Prostate gland (tissue), 2 donors: ENCODE results near the gene SOX5. TPM values are rescaled to one million over a fixed set of nuclear protein-coding genes. Genes with fewer than 3 reads are reported as not detected.

ENCODE experiments used
- DNase-seq: peaks from one replicate; pipeline ENCODE4 v3.0.0-alpha.2; 2019; ENCODE audit warnings: low spot score
- H3K27ac ChIP-seq, 2 donors: fragments of 200-600 bp; sonication (generic); 2 replicates each; pipeline ENCODE4 v1.5.1; 2017 to 2019
- H3K27me3 ChIP-seq: fragments of 200-600 bp; sonication (generic); replicated peaks from 2 replicates; pipeline ENCODE4 v1.5.1; 2019; ENCODE audit not compliant: insufficient read depth
- H3K36me3 ChIP-seq, 2 donors: fragments of 200-600 bp; sonication (generic); 1 replicate in 1 of 2; 2 replicates in 1 of 2; pipeline versions ENCODE4 v1.5.1 to v1.8.1; 2017 to 2019
- H3K4me1 ChIP-seq: fragments of 200-600 bp; sonication (generic); replicated peaks from 2 replicates; pipeline ENCODE4 v1.5.1; 2019
- H3K4me3 ChIP-seq, 2 donors: fragments of 200-600 bp; sonication (generic); 2 replicates each; pipeline ENCODE4 v1.5.1; 2017 to 2019
- H3K9me3 ChIP-seq: fragments of 200-600 bp; sonication (generic); 2 replicates; pipeline ENCODE4 v1.5.1; 2017
- POLR2A ChIP-seq: fragments of 450-650 bp; IDR thresholded peaks from one replicate; pipeline ENCODE4 v1.6.1; 2016; ENCODE audit warnings: antibody characterized with exemption, mild to moderate bottlenecking
- POLR2AphosphoS5 ChIP-seq: sonication (generic); formaldehyde crosslinking; IDR thresholded peaks from one replicate; pipeline ENCODE4 v1.6.1; 2017; ENCODE audit warnings: antibody characterized with exemption
- WGBS: methylation state at CpG from one replicate; pipeline ENCODE4 v1.1.5; 2018; 5-methylcytosine and 5-hydroxymethylcytosine counted together
- intact Hi-C: fragments of 100-400 bp; cut with DNase I; formaldehyde crosslinking; loops from one replicate; pipeline ENCODE4 v1.14.2; 2022
- total RNA-seq, 2 donors: library from RNA; depleted of rRNA; stranded (reverse); fragments of >200 nt; gene quantifications; one replicate each; pipeline ENCODE4 v1.1.0, GENCODE V29; 2016
- TF ChIP-seq, protein P1 (sequence below), 4 experiments: fragments of 200-600 bp in 2 of 4; fragments of 450-650 bp in 2 of 4; sonication (generic) in 2 of 4; IDR thresholded peaks; 1 replicate in 3 of 4; 2 replicates in 1 of 4; pipeline ENCODE4 v1.5.1; 2016 to 2019; ENCODE audit warnings: antibody characterized with exemption in 4 of 4, mild to moderate bottlenecking in 2 of 4, moderate library complexity in 2 of 4

SOX5 gene
- total RNA-seq, 2 donors from 2014 or later, result 3.7 to 7.8 TPM

DNA sequence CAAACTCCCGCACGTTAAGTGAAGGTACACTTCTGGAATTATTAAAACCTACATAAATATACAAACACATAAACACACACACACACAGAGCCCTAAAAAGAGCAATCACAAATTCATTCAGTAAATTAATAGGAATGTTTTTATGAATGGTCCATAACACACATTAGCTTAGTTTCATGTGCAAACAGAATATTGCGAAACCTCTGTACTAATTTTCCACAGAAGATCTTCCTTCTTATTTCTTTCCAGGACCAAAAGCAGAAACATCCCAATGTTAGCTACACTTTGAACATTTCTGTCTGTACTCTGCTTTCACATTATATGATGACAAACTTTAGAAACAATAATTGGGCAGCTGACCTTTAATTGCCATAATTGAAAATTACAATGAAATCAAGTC lies 101.6 kb downstream of the SOX5 start:
- Histone ChIP-seq H3K4me1 (no peaks in the 10 kb centered on the region), H3K27me3 (no peaks in the 10 kb centered on the region), H3K9me3 (no peaks in the 10 kb centered on the region), H3K36me3 (no peaks in the 10 kb centered on the region), H3K27ac (no peak overlapping the region), H3K4me3 (no peak overlapping the region)
- WGBS, result 89% methylated on average over 3 of the region's 3 CpGs
- DNase-seq, result no peak
- intact Hi-C loops, result no loop called here
- no peak for TF ChIP-seq POLR2AphosphoS5
- TF ChIP-seq, protein P1, sequence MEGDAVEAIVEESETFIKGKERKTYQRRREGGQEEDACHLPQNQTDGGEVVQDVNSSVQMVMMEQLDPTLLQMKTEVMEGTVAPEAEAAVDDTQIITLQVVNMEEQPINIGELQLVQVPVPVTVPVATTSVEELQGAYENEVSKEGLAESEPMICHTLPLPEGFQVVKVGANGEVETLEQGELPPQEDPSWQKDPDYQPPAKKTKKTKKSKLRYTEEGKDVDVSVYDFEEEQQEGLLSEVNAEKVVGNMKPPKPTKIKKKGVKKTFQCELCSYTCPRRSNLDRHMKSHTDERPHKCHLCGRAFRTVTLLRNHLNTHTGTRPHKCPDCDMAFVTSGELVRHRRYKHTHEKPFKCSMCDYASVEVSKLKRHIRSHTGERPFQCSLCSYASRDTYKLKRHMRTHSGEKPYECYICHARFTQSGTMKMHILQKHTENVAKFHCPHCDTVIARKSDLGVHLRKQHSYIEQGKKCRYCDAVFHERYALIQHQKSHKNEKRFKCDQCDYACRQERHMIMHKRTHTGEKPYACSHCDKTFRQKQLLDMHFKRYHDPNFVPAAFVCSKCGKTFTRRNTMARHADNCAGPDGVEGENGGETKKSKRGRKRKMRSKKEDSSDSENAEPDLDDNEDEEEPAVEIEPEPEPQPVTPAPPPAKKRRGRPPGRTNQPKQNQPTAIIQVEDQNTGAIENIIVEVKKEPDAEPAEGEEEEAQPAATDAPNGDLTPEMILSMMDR (IDR thresholded peaks at IDR 0.05), result no peak
- TF ChIP-seq POLR2A, result no peak

DNA sequence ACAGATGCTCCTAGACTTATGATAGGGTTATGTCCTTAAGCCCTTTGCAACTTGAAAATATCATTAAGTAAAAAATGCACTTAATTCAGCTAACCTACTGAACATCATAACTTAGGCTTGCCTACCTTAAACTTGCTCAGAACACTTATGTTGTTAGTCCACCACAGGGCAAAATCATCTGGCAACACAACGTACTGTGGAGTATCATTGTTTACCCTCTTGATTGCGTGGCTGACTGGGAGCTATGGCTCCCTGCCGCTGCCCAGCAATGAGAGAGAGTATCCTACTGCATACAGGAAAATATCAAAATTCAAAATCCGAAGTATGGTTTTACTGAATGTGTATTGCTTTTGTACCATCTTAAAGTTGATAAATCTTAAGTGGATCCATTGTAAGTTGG lies 105.5 kb downstream of the SOX5 start:
- Histone ChIP-seq H3K4me1 (no peaks in the 10 kb centered on the region), H3K36me3 (no peaks in the 10 kb centered on the region), H3K9me3 (no peaks in the 10 kb centered on the region), H3K27me3 (no peaks in the 10 kb centered on the region), H3K27ac (no peak overlapping the region), H3K4me3 (no peak overlapping the region)
- TF ChIP-seq, protein P1 (IDR thresholded peaks at IDR 0.05), result no peak
- TF ChIP-seq POLR2A, result no peak
- TF ChIP-seq POLR2AphosphoS5, result no peak
- WGBS, result 94% methylated on average over 4 of the region's 4 CpGs
- intact Hi-C loops, result no loop called here
- DNase-seq, result no peak

DNA sequence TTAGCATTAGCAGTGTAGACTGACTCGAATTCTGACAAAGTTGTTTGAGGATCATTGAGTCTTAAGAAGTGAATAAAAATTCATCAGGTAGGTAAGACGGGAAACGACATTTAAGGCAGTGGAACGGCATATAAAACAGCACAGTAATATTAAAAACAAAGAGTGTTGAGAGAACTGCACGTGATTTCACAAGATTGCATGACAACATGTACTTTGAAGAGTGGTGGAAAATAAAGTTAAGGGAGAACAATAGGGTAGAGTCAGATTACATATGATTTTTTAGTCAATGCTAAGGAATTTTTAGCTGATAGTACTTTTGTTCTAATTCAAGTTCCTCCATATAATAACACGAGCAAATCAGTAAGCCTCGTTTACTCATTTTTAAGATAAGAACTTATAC lies 115.4 kb downstream of the SOX5 start:
- intact Hi-C loops, result no loop called here
- WGBS, result 73% methylated on average over 7 of the region's 7 CpGs

DNA sequence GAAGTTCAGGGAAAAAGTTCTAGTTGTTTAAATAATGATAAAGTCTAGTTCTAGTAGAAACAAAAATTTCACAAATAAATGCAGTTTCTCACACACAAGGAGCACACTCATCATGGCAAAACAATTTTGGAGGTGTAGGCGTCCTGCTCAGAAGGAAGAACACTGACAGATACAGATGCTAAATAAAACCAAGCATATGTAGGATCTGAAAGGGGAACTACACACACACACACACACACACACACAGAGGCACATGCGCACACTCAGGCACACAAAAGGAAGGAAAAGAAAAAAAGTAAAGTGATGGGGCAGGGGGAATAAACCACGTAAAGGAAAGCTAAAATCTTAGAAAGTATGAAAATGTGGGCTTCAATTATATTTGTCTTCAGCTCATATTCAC lies 117.7 kb downstream of the SOX5 start:
- no peak for DNase-seq

More for the DNA sequence above, 115.4 kb downstream of the SOX5 start:
- Histone ChIP-seq H3K36me3 (no peaks in the 10 kb centered on the region), H3K9me3 (no peaks in the 10 kb centered on the region), H3K27me3 (no peaks in the 10 kb centered on the region), H3K4me3 (no peak overlapping the region), H3K27ac (no peak overlapping the region), H3K4me1 (no peaks in the 10 kb centered on the region)
- no peak for DNase-seq
- TF ChIP-seq POLR2A (no peak), POLR2AphosphoS5 (no peak)
- TF ChIP-seq, protein P1 (IDR thresholded peaks at IDR 0.05), result no peak

DNA sequence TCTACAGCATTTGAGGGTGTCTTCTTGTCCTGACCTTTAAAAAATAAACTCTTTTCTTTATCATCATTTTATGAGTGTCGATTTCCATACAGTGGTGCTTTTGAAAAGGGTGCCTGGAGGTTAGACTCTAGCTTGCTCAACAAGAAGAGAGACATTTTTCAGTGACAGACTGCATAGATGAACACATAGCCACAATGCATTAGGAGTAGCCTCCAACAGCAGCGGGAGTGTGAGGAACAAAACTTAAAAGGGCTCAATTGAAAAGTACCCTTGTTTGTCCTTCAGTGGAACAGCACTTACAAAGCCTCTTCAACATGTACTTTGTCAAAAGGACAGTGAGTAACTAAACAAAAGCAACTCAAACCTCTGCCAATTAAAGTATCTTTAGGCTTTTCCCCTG lies 119.3 kb downstream of the SOX5 start:
- Histone ChIP-seq H3K9me3 (no peaks in the 10 kb centered on the region), H3K4me3 (no peak overlapping the region), H3K27ac (no peak overlapping the region), H3K27me3 (no peaks in the 10 kb centered on the region), H3K4me1 (no peaks in the 10 kb centered on the region), H3K36me3 (no peaks in the 10 kb centered on the region)
- 46% methylated on average over 2 of the region's 2 CpGs for WGBS
- intact Hi-C loops, result no loop called here
- no peak for TF ChIP-seq POLR2A
- TF ChIP-seq, protein P1 (IDR thresholded peaks at IDR 0.05), result no peak
- TF ChIP-seq POLR2AphosphoS5, result no peak
- no peak for DNase-seq

More for the DNA sequence above, 117.7 kb downstream of the SOX5 start:
- no peaks in the 10 kb centered on the region for H3K36me3 ChIP-seq
- no peak overlapping the region for H3K27ac ChIP-seq
- WGBS, result 91% methylated on average over 3 of the region's 3 CpGs
- intact Hi-C loops, result no loop called here
- H3K4me3 ChIP-seq, result no peak overlapping the region
- TF ChIP-seq POLR2AphosphoS5 (no peak), POLR2A (no peak)
- TF ChIP-seq, protein P1 (IDR thresholded peaks at IDR 0.05), result no peak
- H3K27me3 ChIP-seq, result no peaks in the 10 kb centered on the region
- H3K9me3 ChIP-seq, result no peaks in the 10 kb centered on the region
- H3K4me1 ChIP-seq, result no peaks in the 10 kb centered on the region
